HG03280 (cell line): ENCODE results near the gene ZNF276.
"Not testable (repeated sequence)": the region's sequence is repeated elsewhere in the genome, so short reads cannot be mapped to it uniquely, and the experiment has no call there.

Source experiments
- ATAC-seq: cut with Tn5 transposase; IDR thresholded peaks from one replicate; pipeline ENCODE4 v1.9.1; 2021; ENCODE audit warnings: mild to moderate bottlenecking, moderate library complexity; ENCODE audit not compliant: unreplicated experiment

The ZNF276 gene

DNA sequence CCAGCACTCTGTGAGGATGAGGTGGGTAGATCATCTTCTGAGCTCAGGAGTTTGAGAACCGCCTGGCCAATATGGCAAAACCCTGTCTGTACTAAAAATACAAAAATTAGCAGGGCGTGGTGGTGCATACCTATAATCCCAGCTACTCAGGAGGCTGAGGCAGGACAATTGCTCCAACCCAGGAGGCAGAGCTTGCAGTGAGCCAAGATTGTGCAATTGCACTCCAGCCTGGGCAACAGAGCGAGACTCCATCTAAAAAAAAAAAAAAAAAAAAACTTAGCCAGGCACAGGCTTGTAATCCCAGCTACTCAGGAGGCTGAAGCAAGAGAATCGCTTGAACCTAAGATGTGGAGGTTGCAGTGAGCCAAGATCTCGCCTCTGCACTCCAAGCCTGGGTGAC lies 56.9 kb downstream of the ZNF276 start:
- ATAC-seq, result not testable (repeated sequence)

DNA sequence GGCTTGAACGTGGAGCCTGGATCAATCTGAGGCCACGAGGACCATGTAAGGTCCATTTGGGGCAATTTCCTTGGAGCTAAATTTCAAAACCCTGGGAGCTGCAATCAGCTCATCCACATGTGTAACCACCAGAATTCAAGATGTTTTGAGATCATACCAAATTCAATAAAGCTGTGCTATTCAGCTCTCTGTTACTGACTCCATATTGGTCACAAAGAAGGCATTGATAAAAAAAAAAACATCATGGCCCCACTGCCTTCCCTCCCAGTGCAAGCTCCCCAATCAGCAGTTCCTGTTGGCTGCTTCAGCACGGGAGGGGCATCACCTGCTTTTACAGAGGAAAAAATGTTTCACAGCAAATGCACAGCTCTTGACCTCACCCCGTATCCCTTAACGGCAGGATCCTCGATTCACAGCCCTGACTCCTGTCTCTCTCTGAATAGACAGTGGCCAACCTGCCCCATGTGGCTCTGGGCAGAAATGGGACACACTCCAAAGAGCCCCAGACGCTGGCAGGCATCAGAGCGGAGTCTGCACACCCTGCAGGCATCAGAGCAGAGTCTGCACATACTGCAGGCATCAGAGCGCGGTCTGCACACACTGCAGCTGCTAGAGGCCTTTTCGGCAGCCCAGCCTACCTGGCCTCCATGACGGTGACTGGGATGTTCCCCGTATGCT lies 58.0 kb downstream of the ZNF276 start:
- no peak for ATAC-seq

DNA sequence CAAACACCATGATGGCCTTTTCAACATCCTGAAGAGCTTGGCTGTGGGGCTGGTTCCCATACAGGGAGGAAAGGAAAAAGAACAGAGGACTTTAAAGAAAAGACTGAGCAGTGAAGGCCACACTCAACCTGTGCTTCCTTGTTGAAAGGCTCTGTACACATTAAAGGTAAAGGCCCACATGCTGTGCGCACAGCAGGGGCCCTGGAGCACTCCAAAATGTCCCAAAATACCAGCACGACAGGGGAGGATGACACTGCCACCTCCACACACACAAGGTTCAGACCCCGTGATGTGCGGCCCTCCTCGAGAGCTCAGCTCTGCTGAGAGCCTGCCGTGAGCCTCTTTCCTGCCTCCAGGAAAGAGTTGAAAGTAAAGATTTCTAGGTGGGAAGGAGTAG lies 58.6 kb downstream of the ZNF276 start:
- no peak for ATAC-seq

DNA sequence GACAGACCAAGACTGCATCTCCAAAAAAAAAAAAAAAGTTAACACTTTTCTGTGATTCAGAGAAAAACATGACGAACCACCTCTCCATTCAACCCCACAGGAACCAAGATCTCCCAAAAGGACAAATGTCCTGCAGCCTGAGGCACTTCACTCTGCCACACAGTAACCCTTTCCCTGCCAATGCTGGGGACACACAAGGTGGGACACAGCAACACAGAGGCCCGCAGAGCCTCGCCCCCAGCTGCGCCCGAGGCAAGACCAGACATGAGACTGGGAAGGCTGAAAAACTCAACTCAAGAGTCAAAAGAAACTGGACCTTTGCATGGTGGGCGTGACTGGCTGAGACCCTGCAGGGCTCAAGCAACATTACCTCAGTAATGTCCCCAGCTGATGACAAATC lies 61.2 kb downstream of the ZNF276 start:
- ATAC-seq, result no peak

DNA sequence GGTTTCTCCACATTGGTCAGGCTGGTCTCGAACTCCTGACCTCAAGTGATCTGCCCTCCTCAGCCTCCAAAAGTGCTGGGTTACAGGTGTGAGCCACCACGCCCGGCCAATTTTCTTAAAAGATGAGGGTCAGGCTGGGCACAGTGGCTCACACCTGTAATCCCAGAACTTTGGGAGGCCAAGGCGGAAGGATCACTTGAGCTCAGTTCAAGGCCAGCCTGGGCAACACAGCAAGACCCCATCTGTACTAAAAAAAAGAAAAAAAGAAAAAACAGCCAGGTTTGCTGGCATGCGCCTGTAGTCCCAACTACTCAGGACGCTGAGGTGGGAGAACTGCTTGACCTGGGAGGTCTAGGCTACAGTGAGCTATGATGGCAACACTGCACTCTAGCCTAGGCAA lies 62.6 kb downstream of the ZNF276 start:
- ATAC-seq, result not testable (repeated sequence)

DNA sequence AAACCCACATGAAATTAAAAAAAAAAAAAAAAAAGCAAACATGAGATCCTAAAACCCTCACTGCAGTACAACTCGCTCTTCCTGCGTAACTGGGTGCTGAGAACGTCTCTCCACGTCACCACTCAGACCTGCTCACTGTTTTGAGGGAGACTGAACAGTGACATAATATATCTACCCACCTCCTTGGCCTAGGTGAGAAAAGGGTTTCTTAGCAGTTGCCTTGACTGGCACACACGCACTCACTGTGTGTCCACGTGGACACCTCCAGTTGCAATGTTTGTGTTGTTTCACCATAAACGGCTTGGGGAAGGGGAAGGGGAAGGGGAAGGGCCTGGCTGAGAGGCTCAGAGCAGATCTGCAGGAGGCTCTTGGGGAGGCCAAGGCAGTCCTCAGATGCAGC lies 63.1 kb downstream of the ZNF276 start:
- no peak for ATAC-seq

DNA sequence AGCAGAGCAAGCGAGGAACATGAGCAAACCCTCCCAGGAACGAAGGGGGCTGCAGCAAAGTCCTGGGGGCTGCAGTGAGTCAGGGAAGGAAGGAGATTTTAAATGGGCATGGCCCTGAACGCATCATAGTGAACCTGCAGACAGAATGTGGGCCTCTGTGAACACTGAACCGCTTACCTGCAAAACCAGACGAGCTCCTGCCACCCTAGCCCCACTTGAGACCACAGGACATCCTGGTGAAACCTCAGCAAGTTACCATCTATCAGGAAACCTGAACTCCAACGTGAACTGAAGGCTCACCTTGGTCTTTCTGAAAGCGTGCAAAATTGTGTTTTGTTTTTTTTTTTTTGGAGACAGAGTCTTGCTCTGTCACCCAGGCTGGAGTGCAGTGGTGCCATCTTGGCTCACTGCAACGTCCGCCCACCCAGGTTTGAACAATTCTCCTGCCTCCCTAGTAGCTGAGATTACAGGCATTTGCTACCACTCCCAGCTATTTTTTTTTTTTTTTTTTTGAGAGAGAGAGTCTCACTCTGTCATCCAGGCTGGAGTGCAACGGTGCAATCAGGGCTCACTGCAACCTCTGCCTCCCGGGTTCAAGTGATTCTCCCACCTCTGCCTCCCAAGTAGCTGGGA lies 64.3 kb downstream of the ZNF276 start:
- ATAC-seq, result no peak

DNA sequence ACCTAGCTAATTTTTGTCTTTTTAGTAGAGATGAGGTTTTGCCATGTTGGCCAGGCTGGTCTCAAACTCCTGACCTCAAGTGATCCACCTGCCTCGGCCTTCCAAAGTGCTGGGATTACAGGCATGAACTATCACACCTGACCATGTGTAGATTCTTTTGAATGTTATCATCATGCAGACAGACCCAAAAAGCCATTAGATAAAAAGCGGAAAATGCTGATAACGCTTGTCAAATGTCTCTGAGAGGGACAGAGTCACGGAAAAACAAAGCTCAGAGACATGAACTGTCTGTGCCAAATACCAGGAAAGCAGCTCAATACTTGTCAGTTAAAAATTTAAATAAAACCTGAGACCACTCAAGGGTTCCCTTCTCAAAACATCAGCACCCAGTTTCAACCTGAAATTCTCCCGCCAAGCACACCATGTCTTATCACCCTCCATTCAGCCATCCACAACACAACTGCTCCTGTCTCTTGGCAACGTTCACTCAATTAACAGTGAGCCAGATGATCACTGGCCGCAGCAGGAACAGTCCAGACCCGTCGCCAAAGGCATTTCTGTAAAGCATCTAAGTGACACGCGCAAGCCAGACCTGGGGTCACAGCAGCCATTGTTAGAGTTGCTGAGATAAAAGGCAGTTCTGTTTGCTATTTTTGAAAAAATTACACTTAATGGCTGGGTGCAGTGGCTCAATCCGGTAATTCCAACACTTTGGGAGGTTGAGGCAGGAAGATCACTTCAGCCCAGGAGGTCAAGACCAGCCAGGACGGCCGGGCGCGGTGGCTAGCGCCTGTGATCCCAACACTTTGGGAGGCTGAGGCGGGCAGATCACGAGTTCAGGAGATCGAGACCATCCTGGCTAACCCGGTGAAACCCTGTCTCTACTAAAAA lies 65.4 kb downstream of the ZNF276 start:
- no peak for ATAC-seq

DNA sequence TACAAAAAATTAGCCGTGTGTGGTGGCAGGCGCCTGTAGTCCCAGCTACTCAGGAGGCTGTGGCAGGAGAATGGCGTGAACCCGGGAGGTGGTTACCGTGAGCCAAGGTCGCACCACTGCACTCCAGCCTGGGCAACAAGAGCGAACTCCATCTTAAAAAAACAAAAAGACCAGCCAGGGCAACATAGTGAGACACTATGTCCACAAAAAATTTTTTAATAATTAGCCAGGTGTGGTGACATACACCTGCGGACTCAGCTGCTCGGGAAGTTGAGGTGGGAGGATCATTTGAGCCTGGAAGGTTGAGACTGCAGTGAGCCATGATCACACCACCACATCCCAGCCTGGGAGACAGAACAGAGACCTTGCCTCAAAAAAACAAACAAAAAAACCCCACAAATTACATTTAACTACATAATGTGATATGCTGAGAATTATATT lies 66.0 kb downstream of the ZNF276 start:
- ATAC-seq, result no peak
